Smooth muscle cell of the brain vasculature (primary cell): Measurements from ENCODE around the gene ITPR2.
"Not testable (repeated sequence)": the region's sequence is repeated elsewhere in the genome, so short reads cannot be mapped to it uniquely, and the experiment has no call there.

ENCODE experiments used
- DNase-seq: peaks from one replicate; pipeline ENCODE4 v3.0.0-alpha.2; 2012; ENCODE audit warnings: low read depth, low spot score

The ITPR2 gene

DNA sequence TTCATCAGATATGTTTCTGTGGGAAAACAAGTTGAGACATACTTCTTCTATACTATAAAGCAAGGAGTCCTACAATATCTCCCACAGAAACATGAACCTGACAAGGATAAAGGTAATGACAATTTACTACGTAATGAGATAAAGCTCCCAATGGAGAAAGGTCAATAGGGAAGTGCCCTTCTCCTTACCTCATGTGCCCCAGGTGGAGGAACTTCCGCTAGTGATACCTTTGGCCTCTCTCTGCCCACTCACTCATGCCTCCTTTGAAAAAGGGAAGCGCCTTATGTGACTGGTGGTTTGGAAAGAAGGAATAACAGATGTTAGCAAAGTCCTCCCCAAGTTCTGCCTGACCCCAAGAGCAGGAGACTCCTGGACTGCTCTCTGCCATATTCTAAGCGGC, 305.3 kb downstream of the ITPR2 start:
- DNase-seq = no peak

GRCh38 chr12:26524862-26525465, 308.0 kb downstream of the ITPR2 start:
- no peak for DNase-seq

GRCh38 chr12:26523708-26524150, 309.3 kb downstream of the ITPR2 start:
- peak; percentile 50 for DNase-seq

DNA sequence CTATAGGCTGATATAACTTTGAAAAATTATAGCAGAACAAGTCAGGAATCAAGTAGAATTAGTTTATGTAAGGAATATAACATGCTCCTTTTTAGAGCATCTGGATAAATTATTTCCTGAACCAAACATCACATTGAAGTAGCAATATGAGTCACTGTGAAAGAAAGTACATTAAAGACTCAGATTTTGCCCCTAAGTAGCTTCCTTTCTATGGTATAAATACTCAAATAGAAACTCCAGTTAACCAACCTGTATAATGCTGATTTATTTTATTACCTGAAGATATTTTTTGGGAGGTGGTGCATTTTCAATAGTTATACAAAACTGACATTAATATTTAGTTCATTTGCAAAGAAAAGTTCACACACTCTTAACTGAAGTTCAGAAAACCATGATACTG, 312.1 kb downstream of the ITPR2 start:
- no peak for DNase-seq

DNA sequence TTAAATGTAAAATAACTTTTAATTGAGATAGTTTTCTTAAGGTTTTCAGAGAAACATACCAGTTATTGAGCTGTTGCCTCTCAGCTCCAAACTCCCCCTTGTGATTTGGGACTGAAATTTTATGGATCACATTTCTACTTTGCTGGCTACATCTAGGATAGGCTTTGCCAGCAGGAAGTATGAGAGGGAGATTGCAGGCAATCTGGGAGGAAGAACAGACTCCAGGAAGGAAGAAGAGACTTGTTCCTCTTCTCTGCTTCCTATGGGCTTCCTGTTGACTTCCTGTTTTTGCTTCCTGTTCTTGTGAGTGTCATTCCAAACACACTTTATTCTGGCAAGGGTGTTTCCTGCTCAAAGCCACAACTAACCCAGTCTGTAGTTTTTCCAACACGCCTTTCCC, 312.9 kb downstream of the ITPR2 start:
- no peak for DNase-seq

- DNase-seq = no peak
Measured at GRCh38 chr12:26519462-26519861, 313.5 kb downstream of the ITPR2 start.

DNA sequence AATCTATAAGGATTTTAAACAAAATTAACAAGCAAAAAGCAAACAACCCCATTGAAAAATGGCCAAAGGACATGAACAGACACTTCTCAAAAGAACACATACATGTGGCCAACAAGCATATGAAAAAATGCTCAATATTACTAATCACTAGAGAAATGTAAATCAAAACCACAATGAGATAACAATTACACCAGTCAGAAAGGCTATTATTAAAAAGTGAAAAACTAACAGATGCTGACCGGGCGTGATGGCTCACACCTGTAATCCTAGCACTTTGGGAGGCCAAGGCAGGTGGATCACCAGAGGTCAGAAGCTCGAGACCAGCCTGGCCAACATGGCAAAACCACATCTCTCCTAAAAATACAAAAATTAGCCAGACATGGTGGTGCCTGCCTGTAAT, 315.7 kb downstream of the ITPR2 start:
- DNase-seq = not testable (repeated sequence)

GRCh38 chr12:26514364-26514763, 318.6 kb downstream of the ITPR2 start:
- DNase-seq = no peak

- no peak for DNase-seq
Measured at GRCh38 chr12:26513363-26514043, 319.5 kb downstream of the ITPR2 start.

- DNase-seq = no peak
Measured at GRCh38 chr12:26512213-26512612, 320.8 kb downstream of the ITPR2 start.

DNA sequence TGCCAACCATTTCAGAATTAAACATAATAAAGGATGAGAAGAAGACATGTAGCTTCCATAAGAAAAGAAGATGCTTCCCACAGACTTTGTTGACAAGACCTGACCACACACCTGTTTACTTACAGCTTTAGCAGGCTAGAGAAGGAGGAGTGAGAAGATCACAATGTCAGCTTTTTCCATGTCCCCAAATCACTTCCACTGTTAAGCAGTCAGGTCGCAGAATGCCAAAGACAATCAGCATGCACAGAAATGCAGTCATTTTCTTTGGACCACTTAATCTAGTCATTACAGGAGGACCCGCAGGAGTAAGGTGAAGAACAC, 322.7 kb downstream of the ITPR2 start:
- DNase-seq = no peak

DNA sequence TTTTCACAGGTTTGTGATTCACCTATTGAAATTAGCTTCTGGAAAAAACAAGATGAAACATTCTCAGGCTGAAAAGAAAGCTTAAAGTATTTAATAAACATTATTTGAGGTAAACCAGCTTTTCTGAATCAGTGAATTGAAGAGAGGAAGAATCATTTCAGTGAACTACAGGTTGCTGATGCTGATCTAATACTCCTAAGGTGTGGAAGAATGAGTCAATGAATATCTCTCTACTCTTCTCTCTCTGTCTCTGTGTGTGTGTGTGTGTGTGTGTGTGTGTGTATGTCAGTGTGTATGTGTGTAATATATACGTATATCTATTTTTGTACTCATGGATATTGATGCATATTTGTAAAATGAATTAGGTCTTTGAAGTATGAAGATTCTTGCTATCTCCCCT, 325.4 kb downstream of the ITPR2 start:
- no peak for DNase-seq

GRCh38 chr12:26499979-26500640, 332.9 kb downstream of the ITPR2 start:
- no peak for DNase-seq

GRCh38 chr12:26496170-26496569, 336.8 kb downstream of the ITPR2 start:
- no peak for DNase-seq

GRCh38 chr12:26493656-26494055, 339.3 kb downstream of the ITPR2 start:
- no peak for DNase-seq

GRCh38 chr12:26492406-26492805, 340.6 kb downstream of the ITPR2 start:
- no peak for DNase-seq

DNA sequence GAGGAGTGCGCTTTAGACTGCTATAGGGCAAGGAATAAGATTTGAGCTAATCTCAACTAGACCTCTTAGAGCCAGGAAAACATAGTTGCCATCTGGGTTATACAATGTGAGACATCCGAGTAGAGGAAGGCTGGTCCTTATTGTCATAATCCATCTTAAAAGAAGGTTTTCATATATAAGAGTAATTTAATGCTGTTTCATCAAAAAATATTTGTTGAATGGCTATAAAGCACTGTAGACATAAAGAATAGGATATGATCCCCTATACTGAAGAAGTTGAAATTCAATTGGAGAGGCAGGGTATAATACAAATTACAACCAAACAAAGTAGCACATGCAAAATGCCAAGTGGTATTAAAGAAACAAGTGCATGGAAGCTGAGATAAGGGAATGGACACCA, 343.1 kb downstream of the ITPR2 start:
- no peak for DNase-seq

GRCh38 chr12:26488351-26488750, 344.6 kb downstream of the ITPR2 start:
- DNase-seq = no peak

DNA sequence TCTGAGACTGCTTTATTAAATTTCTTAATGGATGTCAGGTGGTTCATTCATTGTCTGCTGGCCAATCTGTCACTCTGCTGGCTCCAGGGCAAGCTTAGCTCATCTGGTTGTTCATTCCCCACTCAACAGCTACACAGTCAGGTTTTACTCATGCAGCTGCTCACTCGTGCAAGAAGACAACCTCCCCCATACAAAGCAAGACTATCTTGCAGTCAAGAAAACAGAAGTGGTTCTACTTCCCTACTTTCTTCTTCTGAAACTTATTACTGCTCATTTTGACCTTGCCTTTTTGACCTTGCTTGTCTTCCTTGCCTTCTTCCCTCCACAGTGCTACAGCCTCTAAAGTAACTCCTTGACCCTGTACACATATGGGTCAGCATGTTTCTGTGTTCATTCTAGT, 359.7 kb downstream of the ITPR2 start:
- DNase-seq = no peak

- DNase-seq = peak; percentile 18
Measured at GRCh38 chr12:26471560-26471959, 361.4 kb downstream of the ITPR2 start.

GRCh38 chr12:26469421-26470180, 363.4 kb downstream of the ITPR2 start:
- no peak for DNase-seq

DNA sequence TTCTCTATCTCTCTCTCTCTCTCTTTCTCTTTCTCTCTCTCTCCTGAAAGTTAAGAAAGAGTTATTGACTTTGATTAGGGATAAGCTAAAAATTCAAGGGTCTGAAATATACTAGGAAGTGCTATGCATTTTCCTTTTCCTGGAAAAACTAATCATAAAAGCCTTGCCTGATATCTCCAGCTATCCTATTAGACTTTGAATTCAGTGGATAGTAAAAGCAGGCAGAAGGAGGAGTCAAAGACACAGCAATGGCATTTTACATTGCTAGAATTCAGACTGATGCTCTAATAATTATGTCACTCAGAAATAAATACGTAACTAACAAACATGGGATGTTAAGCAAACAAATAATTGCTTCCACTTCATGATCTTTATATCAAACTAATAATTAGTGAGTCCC, 365.6 kb downstream of the ITPR2 start:
- no peak for DNase-seq
